SU-DHL-6 (cell line): ENCODE measurements around the gene ZNF195.
A peak's percentile ranks its signal among the peaks of the same experiment; 100 is the strongest.

Experiments used
- H2AFZ ChIP-seq: fragments of 200-600 bp; sonication (generic); 2 replicates; pipeline ENCODE4 v1.6.1; 2014; ENCODE audit warnings: low read depth, mild to moderate bottlenecking, moderate library complexity, mixed read lengths, antibody characterized with exemption, low read length; ENCODE audit not compliant: severe bottlenecking
- H3F3A ChIP-seq: fragments of 200-600 bp; shearing (Covaris generic); 2 replicates; pipeline ENCODE4 v1.6.0; 2016; ENCODE audit warnings: antibody characterized with exemption, mild to moderate bottlenecking; ENCODE audit not compliant: insufficient read depth
- H3K27ac ChIP-seq: fragments of 200-600 bp; sonication (generic); 2 replicates; pipeline ENCODE4 v1.5.1; 2016; ENCODE audit warnings: low read depth, mild to moderate bottlenecking, low read length, moderate library complexity, mixed read lengths
- H3K27me3 ChIP-seq: fragments of 200-600 bp; sonication (generic), shearing (Covaris generic); 2 replicates; pipeline ENCODE4 v1.6.0; 2014; ENCODE audit warnings: mild to moderate bottlenecking, low read length
- H3K36me3 ChIP-seq: fragments of 200-600 bp; sonication (generic); 2 replicates; pipeline ENCODE4 v1.6.1; 2014; ENCODE audit warnings: mild to moderate bottlenecking, low read length, mixed read lengths
- H3K4me2 ChIP-seq: fragments of 300-600, 200-600 bp; shearing (Covaris generic), sonication (generic); 2 replicates; pipeline ENCODE4 v1.6.0; 2014; ENCODE audit warnings: low read length, low read depth, mild to moderate bottlenecking; ENCODE audit not compliant: poor library complexity, severe bottlenecking
- H3K4me3 ChIP-seq: fragments of 200-600 bp; sonication (generic); 2 replicates; pipeline ENCODE4 v1.5.1; 2014; ENCODE audit warnings: antibody characterized with exemption, low read length, mild to moderate bottlenecking, mixed read lengths; ENCODE audit not compliant: insufficient read depth, poor library complexity, severe bottlenecking
- H3K79me2 ChIP-seq: fragments of 200-600 bp; sonication (generic); 2 replicates; pipeline ENCODE4 v1.6.1; 2014; ENCODE audit warnings: mild to moderate bottlenecking, low read length, moderate library complexity; ENCODE audit not compliant: insufficient read depth
- H3K9ac ChIP-seq: fragments of 200-600 bp; sonication (generic); 2 replicates; pipeline ENCODE4 v1.7.0; 2014; ENCODE audit warnings: mild to moderate bottlenecking, low read length
- H3K9me2 ChIP-seq: fragments of 200-600 bp; sonication (generic); replicated peaks from 2 replicates; pipeline ENCODE4 v1.6.1; 2014; ENCODE audit warnings: low read length; ENCODE audit not compliant: insufficient read depth
- H3K9me3 ChIP-seq: fragments of 200-600 bp; sonication (generic); 2 replicates; pipeline ENCODE4 v1.6.1; 2014; ENCODE audit warnings: low read length, mixed read lengths; ENCODE audit not compliant: insufficient read depth
- H4K20me1 ChIP-seq: fragments of 200-600 bp; sonication (generic); 2 replicates; pipeline ENCODE4 v1.6.1; 2014; ENCODE audit warnings: low read depth, mild to moderate bottlenecking, antibody characterized with exemption, low read length, moderate library complexity, mixed read lengths
- EZH2phosphoT487 ChIP-seq: fragments of 200-600 bp; sonication (generic), shearing (Covaris generic); conservative IDR thresholded peaks from 2 replicates; pipeline ENCODE4 v1.6.1; 2018; ENCODE audit warnings: mild to moderate bottlenecking, antibody characterized with exemption, low read length, moderate library complexity, mixed read lengths
- TF ChIP-seq, protein P1 (sequence below): fragments of 200-600 bp; sonication (generic); IDR thresholded peaks from one replicate; pipeline ENCODE4 v1.5.1; 2017; ENCODE audit warnings: antibody characterized with exemption, mild to moderate bottlenecking, low read length, moderate library complexity; ENCODE audit not compliant: insufficient read depth, poor library complexity, severe bottlenecking

Gene ZNF195

GRCh38 chr11:3368199-3368598, 10.7 kb downstream of the ZNF195 start:
- no peak overlapping the region for H2AFZ ChIP-seq
- H3K79me2 ChIP-seq = peaks cover 49% of the 10 kb centered on the region
- H3K4me3 ChIP-seq = no peak overlapping the region
- peaks cover 42% of the 10 kb centered on the region for H3K9me3 ChIP-seq
- no peak overlapping the region for H3K4me2 ChIP-seq
- H3K9me2 ChIP-seq = no peaks in the 10 kb centered on the region
- H3F3A ChIP-seq = peaks cover 5% of the 10 kb centered on the region; the same call in 1 of the 2 replicates
- H3K36me3 ChIP-seq = peaks cover 98% of the 10 kb centered on the region
- H4K20me1 ChIP-seq = no peaks in the 10 kb centered on the region
- no peak overlapping the region for H3K9ac ChIP-seq
- H3K27me3 ChIP-seq = no peaks in the 10 kb centered on the region
- no peak overlapping the region for H3K27ac ChIP-seq
- TF ChIP-seq EZH2phosphoT487 = no peak
- TF ChIP-seq, protein P1, sequence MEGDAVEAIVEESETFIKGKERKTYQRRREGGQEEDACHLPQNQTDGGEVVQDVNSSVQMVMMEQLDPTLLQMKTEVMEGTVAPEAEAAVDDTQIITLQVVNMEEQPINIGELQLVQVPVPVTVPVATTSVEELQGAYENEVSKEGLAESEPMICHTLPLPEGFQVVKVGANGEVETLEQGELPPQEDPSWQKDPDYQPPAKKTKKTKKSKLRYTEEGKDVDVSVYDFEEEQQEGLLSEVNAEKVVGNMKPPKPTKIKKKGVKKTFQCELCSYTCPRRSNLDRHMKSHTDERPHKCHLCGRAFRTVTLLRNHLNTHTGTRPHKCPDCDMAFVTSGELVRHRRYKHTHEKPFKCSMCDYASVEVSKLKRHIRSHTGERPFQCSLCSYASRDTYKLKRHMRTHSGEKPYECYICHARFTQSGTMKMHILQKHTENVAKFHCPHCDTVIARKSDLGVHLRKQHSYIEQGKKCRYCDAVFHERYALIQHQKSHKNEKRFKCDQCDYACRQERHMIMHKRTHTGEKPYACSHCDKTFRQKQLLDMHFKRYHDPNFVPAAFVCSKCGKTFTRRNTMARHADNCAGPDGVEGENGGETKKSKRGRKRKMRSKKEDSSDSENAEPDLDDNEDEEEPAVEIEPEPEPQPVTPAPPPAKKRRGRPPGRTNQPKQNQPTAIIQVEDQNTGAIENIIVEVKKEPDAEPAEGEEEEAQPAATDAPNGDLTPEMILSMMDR = no peak

DNA sequence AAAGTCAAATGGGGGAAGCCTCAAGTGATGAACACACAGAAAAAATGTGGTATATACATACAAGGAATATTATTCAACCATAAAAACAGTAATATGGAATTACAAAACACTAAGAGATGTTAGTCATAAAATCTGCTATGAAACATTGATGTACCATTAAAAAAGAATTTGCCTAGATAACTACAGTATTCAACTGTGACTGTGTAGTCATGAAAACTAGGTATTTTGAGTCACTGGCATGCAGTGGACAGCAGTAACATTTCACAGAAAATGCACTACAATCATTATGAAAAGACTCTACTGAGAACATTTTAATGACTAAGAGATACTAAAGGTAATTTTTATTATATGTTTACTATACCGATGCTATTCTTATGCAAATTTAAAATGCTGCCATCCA, 11.7 kb downstream of the ZNF195 start:
- Histone ChIP-seq H3K4me2 (no peak overlapping the region), H3K9ac (no peak overlapping the region), H3K27me3 (no peaks in the 10 kb centered on the region), H3K4me3 (no peak overlapping the region), H3F3A (peaks cover 5% of the 10 kb centered on the region; the same call in 1 of the 2 replicates), H3K79me2 (peaks cover 39% of the 10 kb centered on the region), H2AFZ (no peak overlapping the region), H3K9me2 (no peaks in the 10 kb centered on the region), H3K36me3 (peaks cover 98% of the 10 kb centered on the region), H3K9me3 (peaks cover 52% of the 10 kb centered on the region), H3K27ac (no peak overlapping the region), H4K20me1 (no peaks in the 10 kb centered on the region)
- TF ChIP-seq, protein P1 = no peak
- TF ChIP-seq EZH2phosphoT487 = no peak

DNA sequence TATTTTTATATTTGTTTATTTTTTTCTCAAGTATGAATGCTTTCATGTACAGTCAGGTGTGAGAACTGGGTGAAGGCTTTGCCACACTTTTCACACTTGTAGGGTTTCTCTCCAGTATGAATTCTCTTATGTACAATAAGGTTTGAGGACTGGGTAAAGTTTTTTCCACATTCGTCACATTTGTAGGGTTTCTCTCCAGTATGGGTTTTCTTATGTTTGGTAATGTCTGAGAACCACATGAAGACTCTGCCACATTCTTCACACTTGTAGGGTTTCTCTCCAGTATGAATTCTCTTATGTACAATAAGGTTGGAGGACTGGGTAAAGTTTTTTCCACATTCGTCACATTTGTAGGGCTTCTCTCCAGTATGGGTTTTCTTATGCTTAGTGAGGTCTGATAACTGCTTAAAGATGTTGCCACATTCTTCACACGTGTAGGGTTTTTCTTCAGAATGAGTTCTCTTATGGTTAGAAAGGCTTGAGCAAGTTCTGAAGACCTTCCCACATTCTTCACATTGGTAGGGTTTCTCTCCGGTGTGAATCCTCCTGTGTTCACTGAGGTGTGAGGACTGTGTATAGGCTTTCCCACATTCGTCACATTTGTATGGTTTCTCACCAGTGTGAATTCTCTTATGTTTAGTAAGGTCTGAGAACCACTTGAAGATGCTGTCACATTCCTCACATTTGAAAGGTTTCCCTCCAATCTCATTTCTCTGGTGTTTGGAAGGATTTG, 19.7 kb downstream of the ZNF195 start:
- no peak overlapping the region for H3K9ac ChIP-seq
- H4K20me1 ChIP-seq = no peaks in the 10 kb centered on the region

More for the DNA sequence above, 19.7 kb downstream of the ZNF195 start:
- peaks cover 11% of the 10 kb centered on the region; the same call in 1 of the 2 replicates for H3K79me2 ChIP-seq
- H2AFZ ChIP-seq = no peak overlapping the region
- no peak overlapping the region for H3K27ac ChIP-seq
- peak overlapping the region; percentile 11 for H3K4me3 ChIP-seq
- H3F3A ChIP-seq = no peaks in the 10 kb centered on the region
- H3K27me3 ChIP-seq = no peaks in the 10 kb centered on the region
- H3K9me2 ChIP-seq = no peaks in the 10 kb centered on the region
- TF ChIP-seq EZH2phosphoT487 = no peak
- TF ChIP-seq, protein P1 = no peak
- peaks cover 63% of the 10 kb centered on the region for H3K36me3 ChIP-seq
- H3K4me2 ChIP-seq = no peak overlapping the region
- peaks cover 66% of the 10 kb centered on the region for H3K9me3 ChIP-seq
